ENCODE results near the gene PTPRN2.

The PTPRN2 gene

DNA sequence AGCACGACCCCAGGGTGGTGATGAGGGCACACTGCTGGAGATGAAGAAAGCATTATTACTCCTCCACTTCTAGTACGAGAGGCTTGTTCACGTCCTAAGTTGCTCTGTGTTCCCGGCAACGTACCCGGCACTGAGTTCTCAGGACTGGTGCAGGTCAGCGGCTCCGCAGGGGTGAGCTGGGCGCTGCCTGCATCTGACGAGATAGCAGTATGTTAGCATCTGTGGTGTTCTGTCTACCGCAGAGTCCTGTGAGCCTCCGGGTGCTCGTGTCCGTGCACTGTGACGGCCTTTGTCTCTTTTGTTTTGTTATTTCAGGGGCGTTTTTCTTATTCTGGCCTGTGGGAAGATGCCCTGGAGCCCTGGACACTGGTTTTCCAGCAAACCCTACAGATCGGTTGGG, 743.0 kb downstream of the PTPRN2 start:
- no peaks in the 10 kb centered on the region for H3K4me1 ChIP-seq (ENCODE audit: control insufficient read depth, insufficient read depth, low read length)
- H3K9me3 ChIP-seq (replicated peaks; ENCODE audit: low read length): peaks cover 28% of the 10 kb centered on the region
- no peaks in the 10 kb centered on the region for H3K27me3 ChIP-seq (ENCODE audit: control insufficient read depth, insufficient read depth, low read length)
- H3K9ac ChIP-seq (ENCODE audit: low read depth, low read length): no peak overlapping the region
- no peak overlapping the region for H3K4me2 ChIP-seq (ENCODE audit: low read length)
- no peaks in the 10 kb centered on the region for H3K36me3 ChIP-seq (ENCODE audit: insufficient read depth, low read length)
- no peak overlapping the region for H3K4me3 ChIP-seq (ENCODE audit: low read length)

DNA sequence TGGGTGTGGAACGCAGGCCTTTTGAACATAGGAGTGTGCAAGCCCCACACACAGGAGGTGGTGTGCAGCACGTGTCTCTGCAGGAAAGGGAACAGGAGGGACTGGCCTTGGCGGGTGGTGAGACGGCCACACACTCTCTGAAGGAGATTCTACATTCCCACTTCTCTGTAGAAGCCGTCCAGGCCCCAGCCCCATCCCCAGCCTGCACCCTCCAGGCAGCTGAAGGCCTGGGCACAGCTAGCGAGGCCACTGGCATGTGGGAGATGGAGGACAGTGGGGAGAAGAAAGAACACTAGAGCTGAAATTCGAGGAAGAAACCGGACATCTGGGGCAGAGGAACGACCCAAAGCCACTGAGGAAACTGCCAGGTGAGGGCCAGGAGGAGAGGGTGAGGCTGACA, 743.5 kb downstream of the PTPRN2 start:
- Histone ChIP-seq H3K4me1 (ENCODE audit: control insufficient read depth, insufficient read depth, low read length) (no peaks in the 10 kb centered on the region), H3K9me3 (replicated peaks; ENCODE audit: low read length) (peaks cover 27% of the 10 kb centered on the region), H3K27me3 (ENCODE audit: control insufficient read depth, insufficient read depth, low read length) (no peaks in the 10 kb centered on the region), H3K9ac (ENCODE audit: low read depth, low read length) (no peak overlapping the region), H3K36me3 (ENCODE audit: insufficient read depth, low read length) (no peaks in the 10 kb centered on the region), H3K4me3 (ENCODE audit: low read length) (no peak overlapping the region), H3K4me2 (ENCODE audit: low read length) (no peak overlapping the region)

DNA sequence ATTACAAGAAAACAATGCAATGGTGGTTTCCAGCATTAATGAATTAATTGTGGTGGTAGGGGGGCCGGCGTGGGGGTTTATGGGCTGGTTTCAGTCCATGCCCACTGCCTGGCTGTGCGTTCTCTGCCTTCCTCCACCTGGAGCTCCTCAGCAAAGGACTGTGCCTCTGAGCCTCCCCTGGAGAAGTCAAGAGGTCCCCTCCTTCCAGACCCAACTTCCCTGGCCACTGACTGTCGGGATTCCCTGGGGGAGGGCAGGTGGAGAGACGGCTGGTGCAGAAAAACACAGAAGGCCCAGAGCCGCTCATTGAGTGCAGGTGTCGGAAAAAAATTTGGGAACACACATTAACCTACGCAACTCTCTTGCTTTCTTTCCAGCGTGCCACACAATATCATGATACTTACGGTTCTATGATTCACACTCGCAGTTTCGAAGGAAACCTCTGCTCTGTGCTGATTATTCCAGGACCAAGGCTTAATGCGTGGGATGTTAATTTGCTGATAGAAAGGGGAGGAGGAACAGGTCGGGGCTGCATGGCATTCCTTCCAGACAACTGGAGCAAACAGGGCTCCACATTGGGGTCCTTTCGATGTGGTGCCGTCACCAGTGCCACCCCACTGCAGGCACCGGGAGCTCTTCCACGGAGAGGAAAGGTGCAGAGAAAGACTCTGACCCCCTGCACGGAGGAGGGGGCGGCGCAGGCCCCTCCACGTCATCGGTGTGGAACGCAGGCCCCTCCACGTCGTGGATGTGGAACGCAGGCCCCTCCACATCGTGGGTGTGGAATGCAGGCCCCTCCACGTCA, 744.1 kb downstream of the PTPRN2 start:
- Histone ChIP-seq H3K4me3 (ENCODE audit: low read length) (no peak overlapping the region), H3K9me3 (replicated peaks; ENCODE audit: low read length) (peaks cover 27% of the 10 kb centered on the region), H3K27me3 (ENCODE audit: control insufficient read depth, insufficient read depth, low read length) (no peaks in the 10 kb centered on the region), H3K4me1 (ENCODE audit: control insufficient read depth, insufficient read depth, low read length) (no peaks in the 10 kb centered on the region), H3K4me2 (ENCODE audit: low read length) (no peak overlapping the region), H3K9ac (ENCODE audit: low read depth, low read length) (no peak overlapping the region), H3K36me3 (ENCODE audit: insufficient read depth, low read length) (no peaks in the 10 kb centered on the region)

DNA sequence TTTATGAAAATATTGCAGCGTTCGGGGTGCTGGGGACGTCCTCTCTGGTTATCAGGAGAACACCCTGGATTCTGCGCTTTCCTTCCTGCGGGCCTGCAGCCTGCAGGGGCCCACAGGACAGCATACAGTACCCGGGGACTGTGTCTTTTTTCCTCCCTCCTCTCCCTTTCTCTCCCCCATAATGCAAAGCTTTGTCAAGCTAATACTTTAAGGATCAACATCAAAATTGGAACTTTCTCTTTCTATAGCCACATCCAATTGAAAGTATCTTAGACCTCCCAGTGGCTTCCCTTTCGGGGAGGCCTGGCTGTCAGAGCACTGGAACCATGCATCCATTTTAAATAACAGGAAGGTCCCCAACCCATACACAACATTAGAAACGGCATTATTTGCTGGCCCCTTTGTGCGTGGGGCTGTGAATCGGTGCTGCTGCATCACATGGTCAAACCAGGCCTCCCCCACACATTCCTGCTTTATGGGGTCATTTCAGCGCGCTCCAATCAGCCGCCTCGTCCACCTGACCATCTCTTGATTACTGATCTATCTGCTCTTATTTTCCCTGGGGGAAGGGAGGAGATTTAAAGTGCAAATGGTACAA, 745.8 kb downstream of the PTPRN2 start:
- Histone ChIP-seq H3K4me1 (ENCODE audit: control insufficient read depth, insufficient read depth, low read length) (no peaks in the 10 kb centered on the region), H3K27me3 (ENCODE audit: control insufficient read depth, insufficient read depth, low read length) (no peaks in the 10 kb centered on the region), H3K4me2 (ENCODE audit: low read length) (no peak overlapping the region), H3K9ac (ENCODE audit: low read depth, low read length) (no peak overlapping the region), H3K36me3 (ENCODE audit: insufficient read depth, low read length) (no peaks in the 10 kb centered on the region), H3K9me3 (replicated peaks; ENCODE audit: low read length) (peaks cover 34% of the 10 kb centered on the region), H3K4me3 (ENCODE audit: low read length) (no peak overlapping the region)

DNA sequence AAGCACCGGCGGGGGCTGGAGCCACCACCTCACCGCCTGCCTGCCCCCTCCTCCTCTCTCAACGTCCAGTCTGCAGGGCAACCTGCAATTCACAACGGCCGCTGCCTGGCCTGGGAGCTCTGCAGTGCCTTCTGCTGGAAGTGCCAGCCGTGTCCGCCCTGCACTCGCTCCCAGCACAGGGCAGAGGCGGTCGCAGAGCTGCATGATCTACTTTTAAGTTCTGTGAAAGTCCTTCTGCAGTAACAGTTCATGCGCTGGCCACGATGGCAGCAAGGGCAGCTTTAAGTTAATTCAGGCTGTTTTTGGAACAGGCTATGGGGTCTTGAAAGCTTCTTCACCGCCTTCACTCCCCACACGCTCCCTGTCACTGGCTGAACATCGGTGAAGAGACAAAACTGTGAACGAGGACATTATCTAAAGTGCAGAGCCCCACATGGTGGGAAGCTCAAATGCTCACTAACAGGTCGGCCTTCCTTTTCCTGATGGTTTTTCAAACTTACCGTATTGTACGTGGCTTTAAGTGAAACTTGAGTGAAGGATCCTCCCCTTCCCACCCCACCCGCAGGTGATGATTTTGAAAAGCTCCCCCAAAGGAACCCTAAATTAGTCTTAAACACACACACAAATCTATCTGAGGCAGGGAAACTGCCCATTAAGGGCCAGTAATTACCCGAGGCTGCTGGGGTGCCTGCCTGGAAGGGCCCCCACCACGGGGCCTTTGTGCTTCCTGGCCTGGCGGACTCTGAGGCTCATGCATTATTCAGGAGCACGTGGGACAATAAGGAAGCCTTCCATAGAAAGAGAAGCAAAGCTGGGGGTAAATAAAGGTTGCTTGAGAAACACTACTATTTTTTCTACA, 746.5 kb downstream of the PTPRN2 start:
- Histone ChIP-seq H3K4me3 (ENCODE audit: low read length) (no peak overlapping the region), H3K9me3 (replicated peaks; ENCODE audit: low read length) (peaks cover 34% of the 10 kb centered on the region), H3K4me1 (ENCODE audit: control insufficient read depth, insufficient read depth, low read length) (no peaks in the 10 kb centered on the region), H3K4me2 (ENCODE audit: low read length) (no peak overlapping the region), H3K27me3 (ENCODE audit: control insufficient read depth, insufficient read depth, low read length) (no peaks in the 10 kb centered on the region), H3K36me3 (ENCODE audit: insufficient read depth, low read length) (no peaks in the 10 kb centered on the region), H3K9ac (ENCODE audit: low read depth, low read length) (no peak overlapping the region)

DNA sequence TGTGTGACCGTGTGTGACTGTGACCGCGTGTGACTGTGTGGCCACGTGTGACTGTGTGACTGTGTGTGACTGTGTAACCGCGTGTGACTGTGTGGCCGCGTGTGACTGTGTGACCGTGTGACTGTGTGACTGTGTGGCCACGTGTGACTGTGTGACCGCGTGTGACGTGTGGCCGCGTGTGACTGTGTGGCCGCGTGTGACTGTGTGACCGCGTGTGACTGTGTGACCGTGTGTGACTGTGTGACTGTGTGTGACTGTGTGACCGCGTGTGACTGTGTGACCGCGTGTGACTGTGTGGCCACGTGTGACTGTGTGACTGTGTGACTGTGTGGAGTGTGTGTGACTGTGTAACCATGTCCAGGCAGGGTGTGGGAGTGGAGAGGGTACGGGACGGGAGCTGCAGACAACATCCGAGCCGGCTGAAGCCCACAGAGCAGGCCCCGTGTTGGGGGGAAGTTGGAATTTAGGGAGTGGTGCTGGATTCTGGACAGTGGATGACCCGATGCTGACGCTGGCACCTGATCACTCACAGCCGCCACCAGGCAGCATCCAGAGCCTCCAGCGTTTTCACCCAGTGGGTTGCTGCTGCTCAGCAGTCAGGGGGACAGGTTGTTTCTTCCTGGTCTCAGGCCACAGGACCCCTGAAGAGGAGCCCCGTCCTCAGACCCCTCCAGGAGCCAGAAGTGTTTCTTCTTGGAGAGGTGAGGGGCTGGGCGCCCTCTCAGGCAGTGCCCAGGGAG, 747.3 kb downstream of the PTPRN2 start:
- no peaks in the 10 kb centered on the region for H3K4me1 ChIP-seq (ENCODE audit: control insufficient read depth, insufficient read depth, low read length)
- no peak overlapping the region for H3K4me3 ChIP-seq (ENCODE audit: low read length)
- H3K36me3 ChIP-seq (ENCODE audit: insufficient read depth, low read length): no peaks in the 10 kb centered on the region
- no peak overlapping the region for H3K9ac ChIP-seq (ENCODE audit: low read depth, low read length)
- peaks cover 31% of the 10 kb centered on the region for H3K9me3 ChIP-seq (replicated peaks; ENCODE audit: low read length)
- H3K27me3 ChIP-seq (ENCODE audit: control insufficient read depth, insufficient read depth, low read length): no peaks in the 10 kb centered on the region
- H3K4me2 ChIP-seq (ENCODE audit: low read length): no peak overlapping the region

DNA sequence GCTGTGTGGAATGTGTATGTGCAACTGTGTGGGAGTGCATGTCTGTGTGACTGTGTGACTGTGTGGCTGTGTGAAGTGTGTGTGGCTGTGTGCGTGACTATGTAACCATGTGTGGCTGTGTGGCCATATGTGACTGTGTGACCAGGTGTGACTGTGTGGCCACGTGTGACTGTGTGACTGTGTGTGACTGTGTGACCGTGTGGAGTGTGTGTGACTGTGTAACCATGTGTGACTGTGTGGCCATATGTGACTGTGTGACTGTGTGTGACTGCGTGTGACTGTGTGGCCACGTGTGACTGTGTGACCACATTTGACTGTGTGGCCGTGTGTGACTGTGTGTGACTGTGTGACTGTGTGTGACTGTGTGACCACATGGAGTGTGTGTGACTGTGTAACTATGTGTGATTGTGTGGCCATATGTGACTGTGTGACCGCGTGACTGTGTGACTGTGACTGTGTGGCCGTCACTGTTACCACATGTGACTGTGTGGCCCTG, 747.9 kb downstream of the PTPRN2 start:
- no peak overlapping the region for H3K9ac ChIP-seq (ENCODE audit: low read depth, low read length)
- H3K27me3 ChIP-seq (ENCODE audit: control insufficient read depth, insufficient read depth, low read length): no peaks in the 10 kb centered on the region
- no peaks in the 10 kb centered on the region for H3K36me3 ChIP-seq (ENCODE audit: insufficient read depth, low read length)
- H3K4me2 ChIP-seq (ENCODE audit: low read length): no peak overlapping the region
- H3K9me3 ChIP-seq (replicated peaks; ENCODE audit: low read length): peaks cover 30% of the 10 kb centered on the region
- H3K4me3 ChIP-seq (ENCODE audit: low read length): no peak overlapping the region
- no peaks in the 10 kb centered on the region for H3K4me1 ChIP-seq (ENCODE audit: control insufficient read depth, insufficient read depth, low read length)

DNA sequence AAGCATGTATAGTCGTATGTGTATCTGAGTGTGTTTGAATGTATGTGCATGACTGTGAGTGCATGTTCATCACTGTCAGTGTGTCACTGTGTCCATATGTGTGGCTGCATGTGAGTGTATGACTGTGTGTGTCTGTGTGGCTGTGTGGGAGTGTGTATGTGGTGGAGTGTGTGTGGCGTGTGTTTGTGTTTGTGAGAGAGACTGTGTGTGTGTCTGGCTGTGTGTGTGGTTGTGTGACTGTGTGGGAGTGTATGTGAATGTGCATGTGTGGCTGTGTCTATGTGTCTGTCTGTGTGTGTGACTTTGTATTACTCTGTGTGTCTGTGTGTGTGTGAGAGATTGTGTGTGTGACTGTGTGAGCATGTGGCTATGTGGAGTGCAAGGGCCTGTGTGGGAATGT, 748.4 kb downstream of the PTPRN2 start:
- H3K4me2 ChIP-seq (ENCODE audit: low read length): no peak overlapping the region
- H3K36me3 ChIP-seq (ENCODE audit: insufficient read depth, low read length): no peaks in the 10 kb centered on the region
- H3K27me3 ChIP-seq (ENCODE audit: control insufficient read depth, insufficient read depth, low read length): no peaks in the 10 kb centered on the region
- H3K4me3 ChIP-seq (ENCODE audit: low read length): no peak overlapping the region
- H3K4me1 ChIP-seq (ENCODE audit: control insufficient read depth, insufficient read depth, low read length): no peaks in the 10 kb centered on the region
- H3K9ac ChIP-seq (ENCODE audit: low read depth, low read length): no peak overlapping the region
- peaks cover 25% of the 10 kb centered on the region for H3K9me3 ChIP-seq (replicated peaks; ENCODE audit: low read length)

DNA sequence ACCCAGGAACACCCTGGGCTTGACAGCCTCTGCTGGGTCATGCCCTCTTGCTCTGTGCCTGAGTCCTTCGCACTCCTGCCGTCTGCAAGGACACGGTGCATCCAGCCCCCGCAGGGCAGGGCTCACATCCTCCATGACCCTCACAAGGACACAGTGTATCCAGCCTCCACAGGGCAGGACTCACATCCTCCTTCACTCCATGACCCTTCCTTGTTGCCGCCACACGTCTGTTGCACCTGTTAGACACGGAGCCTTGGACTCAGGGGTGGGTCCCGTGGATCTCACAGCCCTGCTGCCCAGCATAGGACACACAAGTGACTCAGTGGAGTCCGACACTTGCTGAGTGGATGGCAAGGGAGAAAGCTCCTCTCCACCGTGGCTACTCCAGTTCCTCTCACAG, 750.1 kb downstream of the PTPRN2 start:
- Histone ChIP-seq H3K27me3 (ENCODE audit: control insufficient read depth, insufficient read depth, low read length) (no peaks in the 10 kb centered on the region), H3K9me3 (replicated peaks; ENCODE audit: low read length) (peaks cover 26% of the 10 kb centered on the region), H3K4me3 (ENCODE audit: low read length) (no peak overlapping the region)

DNA sequence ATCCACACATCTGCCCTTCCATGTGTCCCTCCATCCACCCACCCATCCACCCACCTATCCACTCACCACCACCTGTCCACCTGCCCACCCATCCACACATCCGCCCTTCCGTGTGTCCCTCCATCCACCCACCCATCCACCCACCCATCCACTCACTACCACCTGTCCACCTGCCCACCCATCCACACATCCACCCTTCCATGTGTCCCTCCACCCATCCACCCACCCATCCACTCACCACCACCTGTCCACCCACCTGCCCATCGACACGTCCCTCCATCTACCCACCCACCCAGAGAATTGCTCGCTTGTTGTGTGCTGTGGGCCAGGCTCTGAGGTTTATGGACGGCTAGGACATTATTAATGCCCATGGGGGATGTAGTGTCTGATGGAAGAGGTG, 750.6 kb downstream of the PTPRN2 start:
- H3K4me1 ChIP-seq (ENCODE audit: control insufficient read depth, insufficient read depth, low read length): no peaks in the 10 kb centered on the region
- H3K27me3 ChIP-seq (ENCODE audit: control insufficient read depth, insufficient read depth, low read length): no peaks in the 10 kb centered on the region
- no peak overlapping the region for H3K4me3 ChIP-seq (ENCODE audit: low read length)
- peaks cover 26% of the 10 kb centered on the region for H3K9me3 ChIP-seq (replicated peaks; ENCODE audit: low read length)
- H3K4me2 ChIP-seq (ENCODE audit: low read length): no peak overlapping the region
- H3K9ac ChIP-seq (ENCODE audit: low read depth, low read length): no peak overlapping the region
- no peaks in the 10 kb centered on the region for H3K36me3 ChIP-seq (ENCODE audit: insufficient read depth, low read length)

More for the DNA sequence above, 750.1 kb downstream of the PTPRN2 start:
- no peaks in the 10 kb centered on the region for H3K36me3 ChIP-seq (ENCODE audit: insufficient read depth, low read length)
- no peaks in the 10 kb centered on the region for H3K4me1 ChIP-seq (ENCODE audit: control insufficient read depth, insufficient read depth, low read length)
- H3K9ac ChIP-seq (ENCODE audit: low read depth, low read length): no peak overlapping the region
- H3K4me2 ChIP-seq (ENCODE audit: low read length): no peak overlapping the region
